ENCODE data around the gene VGLL4. TPM values are rescaled to one million over a fixed set of nuclear protein-coding genes. Genes with fewer than 3 reads are reported as not detected.
A peak's percentile ranks its signal among the peaks of the same experiment; 100 is the strongest.
"Not testable (repeated sequence)": the region's sequence is repeated elsewhere in the genome, so short reads cannot be mapped to it uniquely, and the experiment has no call there.

VGLL4 gene
- total RNA-seq, 1 donor from 2014 or later: 57.5 TPM

DNA sequence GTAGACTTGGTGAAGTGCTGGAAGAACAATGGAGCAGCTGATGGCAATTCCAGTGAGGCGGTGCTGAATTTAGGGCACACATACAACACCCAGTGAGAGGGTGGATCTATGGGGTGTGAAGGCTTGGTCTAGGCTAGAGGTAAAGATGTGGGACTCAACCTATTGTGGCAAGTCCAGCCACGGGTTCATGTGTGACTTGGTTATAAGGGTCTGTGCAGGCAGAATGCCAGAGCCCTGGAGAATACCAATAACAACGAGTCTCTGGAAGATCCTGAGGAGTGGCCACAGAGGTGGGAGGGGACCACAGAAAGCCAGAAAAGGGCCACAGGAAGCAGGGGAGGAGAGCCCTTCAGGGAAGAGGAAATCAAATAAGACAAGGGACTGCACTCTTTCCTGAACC lies 55.0 kb downstream of the VGLL4 start:
- DNase-seq (ENCODE audit: low spot score): no peak

GRCh38 chr3:11588338-11588737 lies 55.4 kb downstream of the VGLL4 start:
- no peak for DNase-seq (ENCODE audit: low spot score)

DNA sequence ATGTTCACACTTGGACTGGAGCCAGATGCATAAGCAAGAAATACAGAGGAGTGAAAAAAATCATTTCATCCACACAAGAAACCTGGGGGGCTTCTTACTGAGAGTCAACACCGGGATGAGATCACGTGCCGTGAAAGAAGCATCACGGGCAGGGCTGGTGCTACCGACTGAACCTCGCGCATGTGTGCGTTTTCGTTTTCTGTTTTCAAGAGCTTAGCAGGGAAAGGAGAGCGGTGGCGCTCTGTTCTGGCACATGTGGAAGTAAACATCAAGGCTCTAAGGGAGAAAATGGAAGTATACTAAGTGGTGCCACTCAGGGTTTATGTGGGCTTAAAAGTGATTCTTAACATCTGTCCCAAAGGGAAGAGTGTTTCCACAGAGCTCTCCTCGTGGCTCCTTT lies 55.9 kb downstream of the VGLL4 start:
- peak; percentile 72 for DNase-seq (ENCODE audit: low spot score)

DNA sequence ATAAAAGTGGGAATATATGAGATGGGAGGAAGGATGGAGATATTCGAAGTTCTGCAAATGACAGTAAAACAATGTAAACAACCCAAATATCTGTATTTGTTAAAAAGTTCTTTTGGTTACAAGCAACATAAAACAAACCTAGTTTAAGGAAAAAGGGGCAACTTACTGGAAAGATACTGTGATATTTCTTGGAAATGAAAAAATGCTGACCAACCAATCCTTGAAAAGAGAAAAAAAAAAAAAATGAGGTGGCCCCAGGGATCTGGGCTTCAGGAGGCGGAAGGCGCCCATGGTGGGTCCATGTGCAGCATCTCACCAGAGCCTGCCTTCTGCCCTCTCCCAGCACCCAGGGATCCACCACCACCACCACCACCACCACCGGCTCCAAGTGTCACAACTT lies 59.1 kb downstream of the VGLL4 start:
- no peak for DNase-seq (ENCODE audit: low spot score)

GRCh38 chr3:11583638-11584046 lies 60.1 kb downstream of the VGLL4 start:
- DNase-seq (ENCODE audit: low spot score): peak; percentile 69

DNA sequence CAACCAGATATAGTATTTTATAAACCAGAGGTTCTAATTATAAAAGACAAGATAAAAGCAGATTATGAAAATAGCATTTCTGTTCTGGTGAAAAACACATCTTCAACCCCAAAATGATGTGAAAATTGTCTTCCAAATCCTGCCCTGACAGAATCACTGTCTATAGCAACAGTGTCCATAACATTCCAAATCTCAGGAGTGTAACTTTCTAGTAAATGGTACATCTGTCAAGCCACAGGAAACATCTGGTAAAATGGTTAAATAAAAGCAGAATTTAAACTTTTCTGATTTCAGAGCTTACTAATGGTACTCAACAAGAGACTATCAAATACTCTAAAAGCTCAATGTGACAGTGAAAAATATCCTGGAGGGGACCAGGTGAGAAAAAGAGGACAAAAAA lies 60.5 kb downstream of the VGLL4 start:
- DNase-seq (ENCODE audit: low spot score): no peak

DNA sequence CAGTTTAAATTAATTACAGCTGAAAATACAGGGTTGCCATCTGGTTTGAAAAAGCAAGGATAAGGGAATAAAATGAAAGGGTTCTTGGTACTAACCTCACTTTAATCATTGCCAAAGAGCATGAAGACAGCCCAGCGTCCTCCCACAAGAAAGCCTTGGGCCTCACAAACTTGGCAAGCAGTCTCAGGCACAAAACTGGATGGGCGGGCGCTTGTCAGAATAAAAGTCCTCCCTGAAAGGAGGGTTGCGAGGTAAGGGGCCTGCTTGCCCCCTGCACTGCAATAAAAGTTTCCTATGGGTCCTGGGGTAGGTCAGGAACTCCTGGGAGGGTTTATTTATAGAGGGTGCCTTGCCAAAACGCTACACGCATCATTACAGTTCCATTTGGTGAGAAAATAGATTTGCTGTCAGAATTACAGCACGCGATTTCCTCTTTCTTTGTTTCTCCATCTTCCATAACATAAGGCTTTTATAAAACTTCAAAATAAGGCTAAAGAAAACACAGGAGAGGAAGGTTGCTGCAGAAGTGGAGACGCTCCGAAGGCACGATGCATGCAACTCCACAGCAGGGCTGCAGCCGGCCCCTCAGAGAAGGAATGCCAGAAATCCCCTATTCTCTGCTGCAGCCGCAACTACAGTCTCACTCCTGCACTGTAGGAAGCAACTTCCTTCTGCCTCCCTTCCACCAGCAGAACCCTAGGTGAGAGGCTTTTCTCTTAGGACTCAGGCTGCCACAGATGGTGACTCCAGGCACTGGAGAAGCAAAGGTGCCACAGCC lies 61.3 kb downstream of the VGLL4 start:
- no peak for DNase-seq (ENCODE audit: low spot score)

GRCh38 chr3:11581237-11582190 lies 62.2 kb downstream of the VGLL4 start:
- DNase-seq (ENCODE audit: low spot score): no peak

DNA sequence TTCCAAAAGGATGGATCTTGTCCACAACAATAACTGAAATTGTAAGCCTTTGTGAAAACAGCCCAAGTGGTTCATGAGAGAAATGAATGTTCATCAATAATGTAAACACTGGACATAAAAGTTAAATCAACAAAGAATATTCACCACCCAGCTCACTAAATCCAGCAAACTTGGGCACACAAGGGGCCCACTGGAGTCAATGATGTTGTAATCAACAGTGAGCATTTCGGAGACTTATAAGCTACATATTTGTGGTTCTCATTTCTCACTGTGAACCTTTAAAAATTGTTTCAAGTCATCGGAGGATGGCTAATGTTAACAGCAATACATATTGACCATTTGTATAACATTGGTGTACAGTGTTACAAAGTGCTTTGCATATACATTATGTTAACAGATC lies 63.1 kb downstream of the VGLL4 start:
- DNase-seq (ENCODE audit: low spot score): no peak

- no peak for DNase-seq (ENCODE audit: low spot score)
Measured at GRCh38 chr3:11578169-11578568, 65.5 kb downstream of the VGLL4 start.

DNA sequence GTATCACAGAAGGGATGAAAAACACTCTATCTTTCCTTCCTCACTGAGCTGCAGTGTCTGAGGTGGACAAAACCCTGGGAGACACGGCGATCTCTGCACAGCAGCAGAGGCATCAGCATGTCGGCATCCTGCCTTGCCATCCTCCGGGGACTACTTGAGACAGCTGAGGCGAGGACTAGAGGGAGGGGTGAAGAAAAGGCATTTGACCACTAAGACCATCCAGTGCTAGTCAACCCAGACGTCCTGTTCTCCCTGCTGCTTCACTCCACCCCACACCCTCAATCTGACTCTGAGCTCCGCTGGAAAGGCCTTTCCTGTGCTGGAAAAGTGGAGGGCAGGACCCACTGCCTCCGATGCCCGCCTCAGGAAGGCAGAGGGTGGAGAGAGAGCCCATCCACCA lies 67.3 kb downstream of the VGLL4 start:
- no peak for DNase-seq (ENCODE audit: low spot score)

DNA sequence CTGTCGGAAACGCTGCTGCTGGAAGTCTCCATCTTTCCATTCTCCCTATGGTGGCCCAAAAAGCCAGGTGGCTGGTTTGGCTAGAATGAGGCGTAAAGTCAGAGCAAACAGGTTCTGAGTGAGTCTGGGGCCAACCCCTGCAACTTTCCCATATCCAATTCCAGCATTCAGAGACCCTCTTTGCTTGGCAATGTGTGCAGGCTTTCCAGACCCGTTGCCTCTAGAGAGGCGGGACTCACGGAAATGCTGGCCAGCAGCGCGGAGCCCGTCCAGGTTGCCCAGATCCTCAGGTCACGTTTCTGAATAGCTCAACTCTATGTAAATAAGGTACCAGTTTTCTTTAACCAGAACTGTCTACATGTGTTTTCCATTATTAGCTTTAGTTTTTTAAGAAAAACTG lies 68.0 kb downstream of the VGLL4 start:
- no peak for DNase-seq (ENCODE audit: low spot score)

DNA sequence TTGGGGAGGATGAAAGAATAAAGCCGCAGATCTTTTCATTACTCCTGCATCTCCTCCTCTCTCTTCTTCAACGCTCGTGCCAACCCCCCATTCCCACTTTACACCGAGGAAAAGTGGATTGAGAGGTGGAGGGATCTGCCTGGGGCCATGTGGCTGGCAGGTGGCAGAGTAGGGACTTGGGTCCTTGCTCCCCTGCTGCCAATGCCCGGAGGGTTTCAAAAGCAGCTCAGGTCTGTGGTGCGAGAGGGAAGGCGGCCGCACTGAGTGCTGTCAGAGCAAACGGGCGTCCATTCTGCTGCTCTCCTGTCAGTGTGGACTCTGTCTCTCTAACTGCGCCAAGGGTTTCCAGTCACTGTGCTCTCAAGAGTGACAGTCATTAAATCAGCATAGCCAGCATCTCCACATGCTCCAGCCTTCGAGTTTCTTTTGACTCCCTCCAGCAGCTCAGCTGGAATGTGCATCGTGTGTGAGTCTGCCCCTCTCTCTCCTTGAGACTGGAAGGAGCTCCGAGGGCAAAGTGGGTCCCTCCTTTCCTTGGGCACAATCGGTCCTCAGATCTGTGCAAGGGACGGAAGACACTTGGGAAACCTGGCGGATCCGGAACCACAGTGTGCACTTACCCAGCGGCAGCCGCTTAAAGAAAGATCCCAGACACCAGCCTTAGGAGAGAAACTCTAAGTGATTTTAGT lies 68.6 kb downstream of the VGLL4 start:
- no peak for DNase-seq (ENCODE audit: low spot score)

DNA sequence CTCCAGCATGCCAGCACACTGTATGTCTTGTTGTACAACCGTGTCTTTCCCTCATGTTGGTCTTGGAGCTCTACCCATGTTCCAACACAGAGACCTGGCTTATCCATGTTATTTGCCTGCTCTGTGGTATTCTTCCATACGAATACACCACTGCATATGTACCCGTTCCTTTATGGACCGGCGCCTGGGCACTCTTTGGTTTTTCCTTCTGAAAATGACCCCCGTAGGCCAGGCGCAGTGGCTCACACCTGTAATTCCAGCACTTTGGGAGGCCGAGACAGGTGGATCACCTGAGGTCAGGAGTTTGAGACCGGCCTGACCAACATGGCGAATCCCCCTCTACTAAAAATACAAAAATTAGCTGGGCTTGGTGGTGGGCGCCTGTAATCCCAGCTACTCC lies 71.1 kb downstream of the VGLL4 start:
- not testable (repeated sequence) for DNase-seq (ENCODE audit: low spot score)

GRCh38 chr3:11570789-11571495 lies 72.8 kb downstream of the VGLL4 start:
- no peak for DNase-seq (ENCODE audit: low spot score)

- no peak for DNase-seq (ENCODE audit: low spot score)
Measured at GRCh38 chr3:11570251-11570650, 73.5 kb downstream of the VGLL4 start.

DNA sequence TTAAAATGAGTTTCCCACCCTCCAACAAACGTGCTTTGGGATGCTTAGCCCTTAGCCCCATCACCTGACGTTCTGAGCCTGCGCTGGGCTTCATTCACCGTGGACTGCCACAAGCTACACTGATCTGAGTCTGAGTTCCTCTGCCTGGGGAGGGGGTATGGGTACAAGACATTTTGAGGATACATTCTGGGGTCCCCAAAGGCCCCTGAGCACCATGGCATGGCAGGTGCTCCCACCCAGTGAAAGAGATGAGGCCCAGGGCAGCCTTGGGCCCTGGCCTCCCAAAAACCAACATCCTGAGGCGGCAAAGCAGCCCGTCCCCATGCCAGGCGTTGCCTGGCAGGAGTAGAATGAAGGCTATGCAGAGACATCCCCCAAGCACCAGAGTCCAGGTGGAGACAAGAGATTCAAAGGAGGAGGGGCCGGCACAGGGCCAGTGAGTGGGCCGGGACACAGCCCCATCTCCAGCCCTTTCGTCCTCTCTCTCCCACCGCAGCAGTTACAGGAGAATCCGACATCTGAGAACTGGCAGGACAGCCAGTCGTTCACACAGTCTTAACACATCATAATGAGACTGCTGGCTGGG lies 74.5 kb downstream of the VGLL4 start:
- no peak for DNase-seq (ENCODE audit: low spot score)

GRCh38 chr3:11568503-11569155 lies 75.1 kb downstream of the VGLL4 start:
- no peak for DNase-seq (ENCODE audit: low spot score)

GRCh38 chr3:11567516-11568467 lies 75.9 kb downstream of the VGLL4 start:
- DNase-seq (ENCODE audit: low spot score): no peak
